ENCODE measurements around the gene TUBGCP4. TPM values are rescaled to one million over a fixed set of nuclear protein-coding genes. Genes with fewer than 3 reads are reported as not detected.

TUBGCP4 gene
- total RNA-seq, 1 experiment from 2014 or later, result 23.5 TPM

- no peak overlapping the region for H2BK120ac ChIP-seq (ENCODE audit: low read depth, low read length, poor library complexity, severe bottlenecking)
- H3K27ac Mint-ChIP-seq, result peak overlapping the region in 1 of 3 experiments; percentile 14; a peak in 2 of 7 replicates
- H3K4me2 ChIP-seq (ENCODE audit: insufficient read depth, insufficient read length, low read length), result no peak overlapping the region
- H3K56ac ChIP-seq (ENCODE audit: insufficient read length, low read depth, low read length), result no peak overlapping the region
- no peaks in the 10 kb centered on the region for H3K4me1 ChIP-seq (ENCODE audit: insufficient read depth, low read length)
- H3K23me2 ChIP-seq (ENCODE audit: insufficient read length, low read depth, low read length, poor library complexity, severe bottlenecking), result no peaks in the 10 kb centered on the region
- H3K9ac ChIP-seq (ENCODE audit: extremely low read depth, insufficient read length, low read length), result no peak overlapping the region
- H3K79me2 ChIP-seq (ENCODE audit: insufficient read depth, low read length), result no peaks in the 10 kb centered on the region
- no peaks in the 10 kb centered on the region for H3K79me1 ChIP-seq (ENCODE audit: insufficient read depth, low read depth, low read length, poor library complexity, severe bottlenecking)
- no peak overlapping the region for H2AFZ ChIP-seq (ENCODE audit: low read length)
- H3K27me3 ChIP-seq (ENCODE audit: insufficient read depth, low read length), result no peaks in the 10 kb centered on the region
- peak; percentile 33 for DNase-seq
- H3K27ac ChIP-seq (ENCODE audit: insufficient read length, low read depth, low read length), result no peak overlapping the region
- H3K4me3 Mint-ChIP-seq, result no peak overlapping the region
- no peak overlapping the region for H2BK20ac ChIP-seq (ENCODE audit: low read depth, low read length, poor library complexity, severe bottlenecking)
- no peaks in the 10 kb centered on the region for H3K9me3 Mint-ChIP-seq
- H2BK15ac ChIP-seq (ENCODE audit: low read depth, low read length), result no peak overlapping the region
- no peak overlapping the region for H4K5ac ChIP-seq (ENCODE audit: insufficient read length, low read depth, low read length)
- H3K4ac ChIP-seq (ENCODE audit: low read depth, low read length), result no peak overlapping the region
- no peak overlapping the region for H2AK5ac ChIP-seq (ENCODE audit: insufficient read length, low read length)
- H3K4me1 Mint-ChIP-seq, result peaks cover 7 to 10% of the 10 kb centered on the region in 2 experiments
- H3K9me3 ChIP-seq (ENCODE audit: control insufficient read depth, low read depth, low read length), result no peaks in the 10 kb centered on the region
- H3K23ac ChIP-seq (ENCODE audit: insufficient read length, low read depth, low read length), result no peak overlapping the region
- WGBS (ENCODE audit: extremely low coverage, insufficient read length, low lambda C conversion rate), result no CpG with 5 or more reads among the region's 3 CpGs
- no peaks in the 10 kb centered on the region for H4K20me1 ChIP-seq (ENCODE audit: control insufficient read depth, insufficient read depth, insufficient read length)
- H2BK12ac ChIP-seq (ENCODE audit: insufficient read length, low read depth, low read length), result no peak overlapping the region
- H3K36me3 Mint-ChIP-seq (ENCODE audit: insufficient read depth in 1 of 3, low read depth in 3 of 3), result peaks cover 25 to 73% (median 54%) of the 10 kb centered on the region in 3 experiments; a peak in 6 of 7 replicates
- TF ChIP-seq, protein P1, sequence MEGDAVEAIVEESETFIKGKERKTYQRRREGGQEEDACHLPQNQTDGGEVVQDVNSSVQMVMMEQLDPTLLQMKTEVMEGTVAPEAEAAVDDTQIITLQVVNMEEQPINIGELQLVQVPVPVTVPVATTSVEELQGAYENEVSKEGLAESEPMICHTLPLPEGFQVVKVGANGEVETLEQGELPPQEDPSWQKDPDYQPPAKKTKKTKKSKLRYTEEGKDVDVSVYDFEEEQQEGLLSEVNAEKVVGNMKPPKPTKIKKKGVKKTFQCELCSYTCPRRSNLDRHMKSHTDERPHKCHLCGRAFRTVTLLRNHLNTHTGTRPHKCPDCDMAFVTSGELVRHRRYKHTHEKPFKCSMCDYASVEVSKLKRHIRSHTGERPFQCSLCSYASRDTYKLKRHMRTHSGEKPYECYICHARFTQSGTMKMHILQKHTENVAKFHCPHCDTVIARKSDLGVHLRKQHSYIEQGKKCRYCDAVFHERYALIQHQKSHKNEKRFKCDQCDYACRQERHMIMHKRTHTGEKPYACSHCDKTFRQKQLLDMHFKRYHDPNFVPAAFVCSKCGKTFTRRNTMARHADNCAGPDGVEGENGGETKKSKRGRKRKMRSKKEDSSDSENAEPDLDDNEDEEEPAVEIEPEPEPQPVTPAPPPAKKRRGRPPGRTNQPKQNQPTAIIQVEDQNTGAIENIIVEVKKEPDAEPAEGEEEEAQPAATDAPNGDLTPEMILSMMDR (conservative IDR thresholded peaks at IDR 0.05), result peak; percentile 40; the same call in 2 of the 3 replicates
- no peak overlapping the region for H4K91ac ChIP-seq (ENCODE audit: insufficient read length, low read depth, low read length)
- no peak overlapping the region for H2BK5ac ChIP-seq (ENCODE audit: insufficient read length, low read length)
- H3K14ac ChIP-seq (ENCODE audit: insufficient read depth, low read length), result no peak overlapping the region
- H4K8ac ChIP-seq (replicated peaks; ENCODE audit: insufficient read length, low read depth, low read length), result no peak overlapping the region
- H3K27me3 Mint-ChIP-seq (ENCODE audit: low read depth), result no peaks in the 10 kb centered on the region
- no peak overlapping the region for H3K18ac ChIP-seq (ENCODE audit: insufficient read length, low read depth, low read length)
- H3T11ph ChIP-seq (ENCODE audit: low read length), result no peak overlapping the region
These were observed 68.4 kb downstream of the TUBGCP4 start for GRCh38 chr15:43439268-43439667.
